ENCODE measurements around the gene SHOC1.
"Not testable (repeated sequence)": the region's sequence is repeated elsewhere in the genome, so short reads cannot be mapped to it uniquely, and the experiment has no call there.

GRCh38 chr9:111791821-111792220 lies 2.9 kb downstream of the SHOC1 start:
- TF ChIP-seq CTCF, POLR2A, EP300 (IDR thresholded peaks at IDR 0.05): not testable (repeated sequence)
